ENCODE data around the gene KLHDC3.

DNA sequence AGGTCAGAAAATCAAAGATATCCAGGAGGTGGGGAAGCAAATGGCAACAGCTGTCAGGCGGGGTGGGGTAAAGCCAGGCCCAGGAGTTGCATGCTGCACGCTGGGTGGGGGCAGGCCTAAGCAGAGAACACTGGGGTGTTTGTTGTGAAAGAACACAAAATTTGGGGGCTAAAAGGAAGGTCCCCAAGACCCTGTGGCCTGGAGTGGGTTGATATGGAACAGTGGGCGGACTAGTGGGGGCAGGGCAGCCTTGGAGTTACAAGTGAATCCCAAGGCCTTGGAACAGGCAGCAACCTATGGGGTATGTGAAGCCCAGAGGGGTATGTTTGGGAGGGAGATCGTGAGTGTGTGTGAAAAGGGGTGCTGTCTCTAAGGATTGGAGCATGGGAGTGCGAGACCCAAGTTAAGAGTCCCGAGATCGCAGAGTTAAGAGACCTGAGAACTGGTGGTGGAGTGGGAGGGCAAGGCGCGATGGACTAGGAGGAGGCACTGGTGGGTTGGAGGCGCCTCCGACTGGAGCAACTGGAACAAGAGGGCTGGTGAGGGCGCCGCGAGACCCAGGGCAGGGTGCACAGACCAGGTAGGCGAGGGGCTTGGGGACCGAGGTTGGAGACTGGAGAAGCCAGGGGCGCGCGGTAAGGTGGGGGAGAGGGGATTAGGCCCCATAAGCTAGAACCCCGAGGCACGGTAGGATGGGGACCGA, 38.9 kb downstream of the KLHDC3 start:
- TF ChIP-seq, protein P1, sequence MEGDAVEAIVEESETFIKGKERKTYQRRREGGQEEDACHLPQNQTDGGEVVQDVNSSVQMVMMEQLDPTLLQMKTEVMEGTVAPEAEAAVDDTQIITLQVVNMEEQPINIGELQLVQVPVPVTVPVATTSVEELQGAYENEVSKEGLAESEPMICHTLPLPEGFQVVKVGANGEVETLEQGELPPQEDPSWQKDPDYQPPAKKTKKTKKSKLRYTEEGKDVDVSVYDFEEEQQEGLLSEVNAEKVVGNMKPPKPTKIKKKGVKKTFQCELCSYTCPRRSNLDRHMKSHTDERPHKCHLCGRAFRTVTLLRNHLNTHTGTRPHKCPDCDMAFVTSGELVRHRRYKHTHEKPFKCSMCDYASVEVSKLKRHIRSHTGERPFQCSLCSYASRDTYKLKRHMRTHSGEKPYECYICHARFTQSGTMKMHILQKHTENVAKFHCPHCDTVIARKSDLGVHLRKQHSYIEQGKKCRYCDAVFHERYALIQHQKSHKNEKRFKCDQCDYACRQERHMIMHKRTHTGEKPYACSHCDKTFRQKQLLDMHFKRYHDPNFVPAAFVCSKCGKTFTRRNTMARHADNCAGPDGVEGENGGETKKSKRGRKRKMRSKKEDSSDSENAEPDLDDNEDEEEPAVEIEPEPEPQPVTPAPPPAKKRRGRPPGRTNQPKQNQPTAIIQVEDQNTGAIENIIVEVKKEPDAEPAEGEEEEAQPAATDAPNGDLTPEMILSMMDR (IDR thresholded peaks at IDR 0.05 in 4 of 5, conservative IDR thresholded peaks at IDR 0.05 in 1 of 5) = no peak
- TF ChIP-seq POLR2A (IDR thresholded peaks at IDR 0.05) = no peak

Measured in gastrocnemius medialis (tissue), 4 donors.